WERI-Rb-1 (cell line): ENCODE results near the gene IGF1R.

Experiments used
- DNase-seq: peaks from one replicate; pipeline ENCODE4 v3.0.0-alpha.2; 2020
- H3K27ac ChIP-seq: fragments of 250-450 bp; sonication (Bioruptor Pico); 2 replicates; pipeline ENCODE4 v1.5.1; 2020; ENCODE audit warnings: mild to moderate bottlenecking, moderate library complexity
- H3K27me3 ChIP-seq: fragments of 250-450 bp; sonication (Bioruptor Pico); 2 replicates; pipeline ENCODE4 v1.5.1; 2021; ENCODE audit warnings: mild to moderate bottlenecking, low read depth, moderate library complexity; ENCODE audit not compliant: insufficient read depth, severe bottlenecking
- H3K36me3 ChIP-seq: fragments of 250-450 bp; sonication (Bioruptor Pico); 2 replicates; pipeline ENCODE4 v1.5.1; 2020; ENCODE audit warnings: mild to moderate bottlenecking, moderate library complexity
- H3K4me3 ChIP-seq: 2 replicates; pipeline ENCODE4 v1.5.1; 2011; ENCODE audit warnings: low read depth, mild to moderate bottlenecking, control low read depth, low read length
- H3K9me3 ChIP-seq: fragments of 250-450 bp; sonication (Bioruptor Pico); 2 replicates; pipeline ENCODE4 v1.5.1; 2021; ENCODE audit warnings: mild to moderate bottlenecking, moderate library complexity; ENCODE audit not compliant: severe bottlenecking
- CTCF ChIP-seq: IDR thresholded peaks from 2 replicates; pipeline ENCODE4 v1.5.1; 2011; ENCODE audit warnings: low read depth, mild to moderate bottlenecking, control low read depth, inconsistent platforms, low read length

The IGF1R gene

GRCh38 chr15:98791046-98791701, 142.8 kb downstream of the IGF1R start:
- Histone ChIP-seq H3K4me3 (no peak overlapping the region), H3K27ac (no peak overlapping the region), H3K27me3 (no peaks in the 10 kb centered on the region), H3K36me3 (no peaks in the 10 kb centered on the region), H3K9me3 (no peaks in the 10 kb centered on the region)
- no peak for TF ChIP-seq CTCF
- DNase-seq = no peak

GRCh38 chr15:98792117-98792516, 143.8 kb downstream of the IGF1R start:
- TF ChIP-seq CTCF = no peak
- no peaks in the 10 kb centered on the region for H3K27me3 ChIP-seq
- no peaks in the 10 kb centered on the region for H3K36me3 ChIP-seq
- no peak overlapping the region for H3K27ac ChIP-seq
- no peak overlapping the region for H3K4me3 ChIP-seq
- no peaks in the 10 kb centered on the region for H3K9me3 ChIP-seq
- DNase-seq = no peak

GRCh38 chr15:98794211-98794610, 145.9 kb downstream of the IGF1R start:
- Histone ChIP-seq H3K4me3 (no peak overlapping the region), H3K27ac (no peak overlapping the region), H3K9me3 (no peaks in the 10 kb centered on the region), H3K36me3 (no peaks in the 10 kb centered on the region), H3K27me3 (no peaks in the 10 kb centered on the region)
- DNase-seq = no peak
- TF ChIP-seq CTCF = no peak

GRCh38 chr15:98794748-98795147, 146.4 kb downstream of the IGF1R start:
- no peak overlapping the region for H3K4me3 ChIP-seq
- no peaks in the 10 kb centered on the region for H3K27me3 ChIP-seq
- H3K36me3 ChIP-seq = no peaks in the 10 kb centered on the region
- TF ChIP-seq CTCF = no peak
- DNase-seq = no peak
- no peak overlapping the region for H3K27ac ChIP-seq
- H3K9me3 ChIP-seq = no peaks in the 10 kb centered on the region

- peak; percentile 31; the same call in 1 of the 2 replicates for TF ChIP-seq CTCF
- H3K27me3 ChIP-seq = no peaks in the 10 kb centered on the region
- no peak overlapping the region for H3K4me3 ChIP-seq
- no peaks in the 10 kb centered on the region for H3K9me3 ChIP-seq
- H3K36me3 ChIP-seq = no peaks in the 10 kb centered on the region
- DNase-seq = peak; percentile 47
- H3K27ac ChIP-seq = peak overlapping the region; percentile 33; the same call in 1 of the 2 replicates
Observed at GRCh38 chr15:98795980-98796379, 147.6 kb downstream of the IGF1R start.
